Myometrial cell (primary cell): ENCODE results near the gene C2orf15. TPM values are rescaled to one million over a fixed set of nuclear protein-coding genes. Genes with fewer than 3 reads are reported as not detected.

ENCODE experiments used
- total RNA-seq: library from RNA; depleted of rRNA; stranded (reverse); fragments of >200 nt; gene quantifications from 2 replicates; pipeline ENCODE4 v1.2.3, GENCODE V29; 2015

C2orf15 gene
- total RNA-seq = not detected in 2 replicates

DNA sequence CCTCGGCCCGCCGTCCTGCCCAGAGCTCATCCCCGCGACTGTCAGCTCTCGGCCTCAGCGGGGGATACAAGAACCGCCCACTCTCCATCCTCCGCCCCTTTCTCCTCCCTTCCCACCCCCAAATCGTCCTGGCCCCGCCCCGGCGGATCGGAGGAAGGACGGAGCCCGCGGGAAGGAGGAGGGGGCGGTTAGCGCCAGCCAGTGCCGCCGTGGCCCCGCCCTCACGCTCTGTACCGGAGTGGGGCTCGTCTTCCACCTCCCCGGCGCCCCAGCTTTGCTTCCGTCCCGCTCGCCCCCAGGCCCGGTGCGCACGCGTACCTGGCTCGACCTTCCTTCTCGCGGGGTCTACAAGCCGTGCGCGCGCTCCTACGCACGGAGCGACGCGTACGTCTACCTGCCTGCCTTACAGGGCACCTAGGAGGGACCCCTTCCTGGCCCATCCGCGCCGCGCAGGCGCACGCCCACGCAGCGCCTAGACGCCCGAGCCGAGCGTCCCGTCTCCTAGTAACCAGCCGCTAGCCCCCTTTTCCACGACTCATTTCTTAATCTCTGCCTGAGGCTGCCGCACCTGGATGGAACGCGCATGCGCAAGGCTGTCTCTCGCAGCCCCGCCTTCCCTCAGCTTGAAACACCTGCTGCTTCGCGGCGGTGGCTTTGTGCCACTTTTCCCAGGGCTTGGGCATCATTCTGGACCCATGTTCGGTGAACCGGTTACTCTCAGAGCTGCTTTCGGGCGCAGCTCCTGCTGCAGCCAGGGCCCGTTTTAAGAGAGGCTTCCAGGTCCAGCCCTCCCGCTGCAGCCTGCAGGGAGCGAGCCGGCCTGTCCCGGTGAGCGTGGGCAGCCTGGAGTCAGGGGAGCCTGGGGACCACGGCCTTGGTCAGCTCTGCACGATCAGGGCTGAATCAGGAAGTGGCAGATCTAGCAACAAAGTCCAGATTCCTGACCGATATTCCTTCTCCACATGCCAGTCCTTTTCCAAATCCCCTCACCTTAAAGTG is at the start of gene C2orf15:
Gene C2orf15, plus strand, starts transcription at position 598 of the 999 bp plus-strand sequence. CDS start 8,852 bp downstream, outside the sequence.

GRCh38 chr2:99154643-99155536 is 13.4 kb downstream of the C2orf15 start, which contains the start of the genes LIPT1 and TSGA10:
LIPT1 (plus strand) TSS chr2:99154967; CDS start chr2:99161958, 6,991 bp downstream.
TSGA10 (minus strand) TSS chr2:99154942; CDS start chr2:99109439, 45,503 bp downstream.

DNA sequence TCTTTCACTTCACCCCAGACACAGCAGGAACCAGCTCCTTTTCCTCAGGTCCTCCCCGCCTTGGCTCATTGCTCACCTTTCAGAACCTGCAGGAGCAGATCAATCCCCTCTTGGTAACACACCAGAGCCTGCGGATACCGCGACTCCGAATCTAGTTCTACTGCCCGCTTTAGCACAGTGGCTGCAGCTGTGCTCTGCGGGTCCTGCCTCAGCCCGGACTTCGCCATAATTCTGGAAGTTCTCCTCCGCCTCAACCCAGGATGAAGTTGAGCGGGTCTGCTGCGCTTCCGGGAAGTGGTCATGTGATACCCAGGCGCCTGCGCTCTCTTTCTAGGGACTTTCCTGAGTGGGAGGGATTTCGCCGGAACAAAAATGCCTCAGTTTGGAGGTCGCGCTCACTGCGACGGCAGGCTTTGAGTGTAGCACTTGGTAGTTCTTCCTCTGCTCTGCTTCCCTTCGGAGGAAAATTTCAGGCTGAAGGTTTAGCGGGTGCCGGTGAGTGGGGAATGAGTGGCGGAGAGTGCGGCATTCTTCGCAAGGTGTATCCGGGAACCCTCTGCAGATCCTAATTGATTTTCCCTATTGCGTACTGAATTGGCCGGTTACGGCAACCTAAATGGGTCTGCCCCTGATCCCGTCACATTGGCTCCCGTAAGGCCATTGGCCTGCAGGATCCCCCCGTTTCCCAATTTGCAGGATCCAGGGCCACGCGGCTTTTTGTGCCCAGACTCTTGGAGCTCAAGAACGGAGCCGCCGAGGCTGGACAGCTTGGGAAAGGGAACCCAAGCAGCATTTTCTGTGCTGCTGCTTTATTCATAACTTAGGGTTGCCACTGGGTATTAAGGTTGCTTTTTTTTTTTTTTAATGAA is 39.5 kb downstream of the C2orf15 start, which contains the start of the genes MITD1 and MRPL30:
Gene MITD1, minus strand, starts transcription at position 304 of the 869 bp plus-strand sequence. Its CDS starts 77 bp downstream, at position 227.
Gene MRPL30, plus strand, starts transcription at position 430 of the 869 bp plus-strand sequence. CDS start 5,020 bp downstream, outside the sequence.

Other genes with a start within 250 kb of the C2orf15 start
- not detected in 2 replicates for gene CRACDL, start 205.5 kb upstream of the C2orf15 start, total RNA-seq
- 0.71 TPM in 1 of 2 replicates, not detected in the other for gene TSGA10, start 13.2 kb downstream of the C2orf15 start, total RNA-seq
- gene LIPT1, start 13.3 kb downstream of the C2orf15 start, total RNA-seq = 1.7 and 7.3 TPM in 2 replicates
- gene MITD1, start 39.4 kb downstream of the C2orf15 start, total RNA-seq = 23.2 and 31.4 TPM in 2 replicates
- 35.6 and 43.0 TPM in 2 replicates for gene MRPL30, start 39.5 kb downstream of the C2orf15 start, total RNA-seq
- not detected in 2 replicates for gene LYG2, start 114.0 kb downstream of the C2orf15 start, total RNA-seq
- 1.1 TPM in 1 of 2 replicates, not detected in the other for gene LYG1, start 159.5 kb downstream of the C2orf15 start, total RNA-seq
- gene TXNDC9, start 194.6 kb downstream of the C2orf15 start, total RNA-seq = 79.9 and 105 TPM in 2 replicates
- 9.2 and 12.1 TPM in 2 replicates for gene EIF5B, start 195.7 kb downstream of the C2orf15 start, total RNA-seq